ENCODE data around the gene MYO5B. TPM values are rescaled to one million over a fixed set of nuclear protein-coding genes. Genes with fewer than 3 reads are reported as not detected.

Gene MYO5B
- polyA plus RNA-seq, 6 donors from 2014 or later: 0.44 TPM; not detected in 5

DNA sequence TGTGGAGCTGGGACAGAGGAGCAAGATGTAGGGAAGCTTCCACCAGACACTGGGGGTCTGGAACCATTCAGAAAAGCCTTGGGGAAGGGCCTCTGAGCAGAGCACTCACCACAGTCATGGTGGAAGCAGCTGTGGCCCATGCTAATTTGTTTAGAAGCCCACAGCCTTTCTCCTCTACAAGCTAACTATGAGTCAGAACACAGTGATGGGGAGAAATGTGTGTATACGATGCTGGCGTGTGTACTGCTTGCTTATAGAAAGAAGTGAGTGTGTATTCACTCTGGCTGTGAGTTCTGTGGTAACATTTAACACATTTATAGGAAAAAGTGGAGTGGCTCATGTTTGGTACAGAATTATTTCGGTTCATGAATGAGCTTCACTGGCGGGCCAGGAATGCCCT, 224.6 kb downstream of the MYO5B start:
- peaks cover 7 to 15% (median 9%) of the 10 kb centered on the region in 3 donors for H3K27me3 Mint-ChIP-seq
- H3K4me3 Mint-ChIP-seq: no peak overlapping the region
- no peaks in the 10 kb centered on the region for H3K36me3 Mint-ChIP-seq
- ATAC-seq (ENCODE audit: low read depth in 2 of 2) (no peak), DNase-seq (no peak)
- no peaks in the 10 kb centered on the region for H3K4me1 Mint-ChIP-seq
- H3K27ac Mint-ChIP-seq: no peak overlapping the region
- H3K9me3 Mint-ChIP-seq: peaks cover 0 to 4% (median 0%) of the 10 kb centered on the region in 7 donors

GRCh38 chr18:49968644-49969309, 226.2 kb downstream of the MYO5B start:
- Mint-ChIP-seq H3K27ac (no peak overlapping the region), H3K9me3 (no peaks in the 10 kb centered on the region)
- ATAC-seq (ENCODE audit: low read depth in 2 of 2): no peak

DNA sequence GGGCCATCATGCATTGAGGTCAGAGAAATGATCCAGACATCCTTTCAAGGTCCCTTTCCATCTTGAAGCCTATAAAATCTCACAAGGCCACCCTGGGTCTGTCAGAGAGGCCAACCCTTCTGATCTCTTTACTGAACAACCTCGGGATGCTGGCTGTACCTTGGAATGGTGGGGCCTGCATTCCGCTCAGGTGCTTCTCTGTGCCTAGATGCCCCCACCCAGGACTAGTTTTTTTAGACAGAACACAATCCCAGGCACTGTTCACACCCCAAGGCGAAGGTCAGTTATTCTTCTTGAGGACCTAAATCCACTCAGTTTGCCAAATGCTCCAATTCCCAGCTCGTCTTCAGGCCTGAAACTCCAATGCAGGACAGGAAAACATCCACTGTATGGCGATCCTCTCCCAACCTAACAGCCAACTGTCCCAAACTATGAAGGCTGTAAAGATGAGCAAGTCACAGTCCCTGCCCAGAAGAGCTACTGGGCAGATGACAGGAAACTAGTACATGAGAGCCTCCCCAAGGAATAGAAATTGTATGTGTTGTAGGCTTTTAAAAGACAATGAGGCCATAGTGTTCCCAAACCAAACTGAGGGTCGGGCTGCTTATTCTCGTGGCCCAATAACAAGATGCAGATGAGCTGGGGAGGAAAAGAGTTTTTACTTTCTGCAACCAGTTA, 227.2 kb downstream of the MYO5B start:
- DNase-seq (no peak), ATAC-seq (ENCODE audit: low read depth in 2 of 2) (no peak)
- no peak overlapping the region for H3K27ac Mint-ChIP-seq
- H3K27me3 Mint-ChIP-seq: peaks cover 8 to 17% (median 9%) of the 10 kb centered on the region in 3 donors
- H3K36me3 Mint-ChIP-seq: no peaks in the 10 kb centered on the region
- H3K9me3 Mint-ChIP-seq: no peaks in the 10 kb centered on the region
- H3K4me1 Mint-ChIP-seq: no peaks in the 10 kb centered on the region
- no peak overlapping the region for H3K4me3 Mint-ChIP-seq

More at GRCh38 chr18:49968644-49969309, 226.2 kb downstream of the MYO5B start:
- Mint-ChIP-seq H3K36me3 (no peaks in the 10 kb centered on the region), H3K4me3 (no peak overlapping the region), H3K27me3 (peaks cover 8 to 22% (median 11%) of the 10 kb centered on the region in 3 donors), H3K4me1 (no peaks in the 10 kb centered on the region)
- DNase-seq: no peak

DNA sequence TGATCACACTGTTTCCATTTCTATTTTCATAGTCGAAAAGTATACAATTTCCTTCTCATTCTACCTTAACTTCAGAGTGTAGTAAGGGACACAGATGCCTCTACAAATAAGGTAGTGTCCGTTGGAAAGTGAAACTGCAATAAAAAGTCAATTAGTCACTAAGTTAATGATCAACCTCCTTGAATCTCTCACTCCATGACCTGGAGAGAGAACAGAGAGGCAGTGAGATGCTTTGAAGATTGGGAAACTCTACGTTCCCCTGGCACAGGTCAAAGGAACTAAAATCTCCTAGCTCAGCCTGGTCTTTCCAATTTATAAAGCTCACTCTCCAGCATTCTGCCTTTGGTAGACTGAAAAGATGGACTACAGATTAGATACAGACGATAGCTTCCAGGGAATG, 227.8 kb downstream of the MYO5B start:
- Mint-ChIP-seq H3K27me3 (peaks cover 8 to 16% (median 8%) of the 10 kb centered on the region in 3 donors), H3K4me1 (no peaks in the 10 kb centered on the region), H3K27ac (no peak overlapping the region), H3K36me3 (no peaks in the 10 kb centered on the region), H3K4me3 (no peak overlapping the region), H3K9me3 (no peaks in the 10 kb centered on the region)
- ATAC-seq (ENCODE audit: low read depth in 2 of 2) (no peak), DNase-seq (no peak)

DNA sequence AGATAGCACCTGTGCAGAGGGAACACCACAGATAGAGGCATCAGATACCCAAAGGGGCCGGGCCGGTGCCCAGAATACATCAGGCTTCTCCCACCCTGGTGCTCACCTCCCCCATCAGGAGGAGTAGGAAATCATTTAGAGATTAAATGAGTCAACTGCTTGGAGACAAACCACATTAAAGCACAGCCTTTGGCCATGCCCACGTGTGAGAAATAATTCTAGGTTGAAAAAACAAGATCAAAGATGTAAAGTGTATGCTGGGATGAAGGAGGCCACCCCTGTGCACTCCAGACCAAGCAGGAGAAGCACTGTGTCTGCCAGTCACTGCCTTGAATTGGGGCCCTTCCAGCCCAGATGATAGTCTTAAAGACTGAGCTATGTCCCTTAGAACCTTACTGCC, 228.9 kb downstream of the MYO5B start:
- Mint-ChIP-seq H3K9me3 (no peaks in the 10 kb centered on the region), H3K27me3 (peaks cover 6 to 17% (median 8%) of the 10 kb centered on the region in 3 donors), H3K27ac (no peak overlapping the region), H3K4me1 (no peaks in the 10 kb centered on the region), H3K4me3 (no peak overlapping the region), H3K36me3 (no peaks in the 10 kb centered on the region)
- ATAC-seq (ENCODE audit: low read depth in 2 of 2) (no peak), DNase-seq (no peak)

DNA sequence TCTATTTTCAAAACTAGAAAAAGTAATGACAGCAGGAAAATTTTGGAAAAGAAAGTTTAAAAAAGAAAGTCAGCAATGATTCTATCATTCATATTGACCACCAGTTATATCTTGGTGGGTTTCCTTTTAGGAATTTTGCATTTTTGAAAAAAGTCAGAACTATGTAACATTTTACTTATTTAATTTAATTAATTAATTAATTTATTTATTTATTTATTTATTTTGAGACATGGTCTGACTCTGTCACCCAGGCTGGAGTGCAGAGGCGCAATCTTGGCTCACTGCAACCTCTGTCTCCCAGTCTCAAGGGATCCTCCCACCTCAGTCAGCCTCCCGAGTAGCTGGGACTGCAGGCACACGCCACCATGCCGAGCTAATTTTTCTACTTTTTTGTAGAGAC, 231.7 kb downstream of the MYO5B start:
- H3K4me3 Mint-ChIP-seq: no peak overlapping the region
- H3K27ac Mint-ChIP-seq: no peak overlapping the region
- H3K4me1 Mint-ChIP-seq: no peaks in the 10 kb centered on the region
- no peaks in the 10 kb centered on the region for H3K36me3 Mint-ChIP-seq
- H3K9me3 Mint-ChIP-seq: no peaks in the 10 kb centered on the region
- H3K27me3 Mint-ChIP-seq: peaks cover 22 to 27% (median 23%) of the 10 kb centered on the region in 3 donors
- DNase-seq: no peak
- no peak for ATAC-seq (ENCODE audit: low read depth in 2 of 2)

GRCh38 chr18:49961271-49961670, 233.7 kb downstream of the MYO5B start:
- H3K27ac Mint-ChIP-seq: no peak overlapping the region
- no peaks in the 10 kb centered on the region for H3K36me3 Mint-ChIP-seq
- DNase-seq: no peak
- no peaks in the 10 kb centered on the region for H3K4me1 Mint-ChIP-seq
- H3K9me3 Mint-ChIP-seq: no peaks in the 10 kb centered on the region
- ATAC-seq (ENCODE audit: low read depth in 2 of 2): no peak
- no peak overlapping the region for H3K4me3 Mint-ChIP-seq
- peaks cover 23 to 37% (median 29%) of the 10 kb centered on the region in 3 donors for H3K27me3 Mint-ChIP-seq

GRCh38 chr18:49960376-49960775, 234.6 kb downstream of the MYO5B start:
- Mint-ChIP-seq H3K27me3 (peaks cover 23 to 37% (median 27%) of the 10 kb centered on the region in 3 donors), H3K4me3 (no peak overlapping the region), H3K9me3 (no peaks in the 10 kb centered on the region), H3K36me3 (no peaks in the 10 kb centered on the region), H3K27ac (no peak overlapping the region), H3K4me1 (no peaks in the 10 kb centered on the region)
- ATAC-seq (ENCODE audit: low read depth in 2 of 2): no peak
- DNase-seq: no peak

- H3K27ac Mint-ChIP-seq: peak overlapping the region in 1 of 6 donors; percentile 1
- H3K36me3 Mint-ChIP-seq: no peaks in the 10 kb centered on the region
- H3K27me3 Mint-ChIP-seq: peaks cover 16 to 37% (median 29%) of the 10 kb centered on the region in 3 donors
- H3K9me3 Mint-ChIP-seq: no peaks in the 10 kb centered on the region
- H3K4me3 Mint-ChIP-seq: no peak overlapping the region
- DNase-seq: no peak
- H3K4me1 Mint-ChIP-seq: no peaks in the 10 kb centered on the region
- ATAC-seq (ENCODE audit: low read depth in 2 of 2): no peak
Measured at GRCh38 chr18:49959176-49959575, 235.8 kb downstream of the MYO5B start.

- Mint-ChIP-seq H3K4me3 (no peak overlapping the region), H3K27ac (no peak overlapping the region), H3K27me3 (peaks cover 20 to 50% (median 35%) of the 10 kb centered on the region in 3 donors), H3K9me3 (no peaks in the 10 kb centered on the region), H3K36me3 (no peaks in the 10 kb centered on the region), H3K4me1 (peaks cover 0 to 1% (median 0%) of the 10 kb centered on the region in 3 donors)
- no peak for ATAC-seq (ENCODE audit: low read depth in 2 of 2)
- no peak for DNase-seq
Measured at GRCh38 chr18:49955263-49955662, 239.7 kb downstream of the MYO5B start.

DNA sequence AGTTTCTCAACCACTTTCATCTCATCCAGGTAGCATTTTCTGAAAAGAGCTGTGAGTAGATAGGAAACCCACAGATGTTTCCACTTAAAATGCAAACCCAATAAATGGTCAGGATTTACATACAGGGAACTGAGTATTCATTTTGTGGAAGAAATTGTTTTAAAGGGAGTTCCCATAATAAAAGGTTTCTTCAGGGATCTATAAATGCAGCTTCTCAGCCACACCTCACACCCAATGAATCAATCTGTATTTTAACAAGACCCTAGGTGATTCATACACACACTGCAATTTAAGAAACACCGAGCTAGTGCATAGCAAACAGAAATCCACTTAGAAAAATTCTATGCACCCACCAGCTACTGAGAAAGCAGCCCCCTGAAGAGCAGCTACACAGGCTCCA, 241.6 kb downstream of the MYO5B start:
- H3K4me1 Mint-ChIP-seq: peaks cover 0 to 5% (median 0%) of the 10 kb centered on the region in 3 donors
- H3K36me3 Mint-ChIP-seq: no peaks in the 10 kb centered on the region
- H3K9me3 Mint-ChIP-seq: no peaks in the 10 kb centered on the region
- ATAC-seq (ENCODE audit: low read depth in 2 of 2) (no peak), DNase-seq (no peak)
- H3K4me3 Mint-ChIP-seq: no peak overlapping the region
- H3K27me3 Mint-ChIP-seq: peaks cover 13 to 36% (median 19%) of the 10 kb centered on the region in 3 donors
- no peak overlapping the region for H3K27ac Mint-ChIP-seq

GRCh38 chr18:49949951-49950395, 245.0 kb downstream of the MYO5B start:
- ATAC-seq (ENCODE audit: low read depth in 2 of 2): no peak
- Mint-ChIP-seq H3K27me3 (peaks cover 8 to 24% (median 22%) of the 10 kb centered on the region in 3 donors), H3K9me3 (peaks cover 0 to under 1% (median 0%) of the 10 kb centered on the region in 7 donors), H3K4me1 (peaks cover 0 to 5% (median 0%) of the 10 kb centered on the region in 3 donors), H3K4me3 (no peak overlapping the region), H3K36me3 (no peaks in the 10 kb centered on the region), H3K27ac (no peak overlapping the region)
- no peak for DNase-seq

GRCh38 chr18:49948975-49949374, 246.0 kb downstream of the MYO5B start:
- Mint-ChIP-seq H3K9me3 (peaks cover 0 to 5% (median 0%) of the 10 kb centered on the region in 7 donors), H3K4me3 (no peak overlapping the region), H3K36me3 (no peaks in the 10 kb centered on the region), H3K27ac (no peak overlapping the region), H3K4me1 (peaks cover 0 to 5% (median 0%) of the 10 kb centered on the region in 3 donors), H3K27me3 (peaks cover 5 to 29% (median 16%) of the 10 kb centered on the region in 3 donors)
- no peak for ATAC-seq (ENCODE audit: low read depth in 2 of 2)
- DNase-seq: no peak

GRCh38 chr18:49944663-49945062, 250.3 kb downstream of the MYO5B start:
- Mint-ChIP-seq H3K27ac (no peak overlapping the region), H3K27me3 (peaks cover 0 to 16% (median 11%) of the 10 kb centered on the region in 3 donors), H3K4me1 (no peaks in the 10 kb centered on the region), H3K36me3 (no peaks in the 10 kb centered on the region), H3K9me3 (peaks cover 0 to 8% (median 3%) of the 10 kb centered on the region in 7 donors), H3K4me3 (no peak overlapping the region)
- no peak for ATAC-seq (ENCODE audit: low read depth in 2 of 2)
- DNase-seq: no peak

Data from naive B cell (primary cell).